ENCODE data around the gene ZNF107. TPM values are rescaled to one million over a fixed set of nuclear protein-coding genes. Genes with fewer than 3 reads are reported as not detected.

Gene ZNF107
- total and polyA plus RNA-seq, 2 of the 8 experiments (the other 6 are each of a cell fraction or from before 2014, with no cell fraction given), result 3.4 to 31.0 TPM

DNA sequence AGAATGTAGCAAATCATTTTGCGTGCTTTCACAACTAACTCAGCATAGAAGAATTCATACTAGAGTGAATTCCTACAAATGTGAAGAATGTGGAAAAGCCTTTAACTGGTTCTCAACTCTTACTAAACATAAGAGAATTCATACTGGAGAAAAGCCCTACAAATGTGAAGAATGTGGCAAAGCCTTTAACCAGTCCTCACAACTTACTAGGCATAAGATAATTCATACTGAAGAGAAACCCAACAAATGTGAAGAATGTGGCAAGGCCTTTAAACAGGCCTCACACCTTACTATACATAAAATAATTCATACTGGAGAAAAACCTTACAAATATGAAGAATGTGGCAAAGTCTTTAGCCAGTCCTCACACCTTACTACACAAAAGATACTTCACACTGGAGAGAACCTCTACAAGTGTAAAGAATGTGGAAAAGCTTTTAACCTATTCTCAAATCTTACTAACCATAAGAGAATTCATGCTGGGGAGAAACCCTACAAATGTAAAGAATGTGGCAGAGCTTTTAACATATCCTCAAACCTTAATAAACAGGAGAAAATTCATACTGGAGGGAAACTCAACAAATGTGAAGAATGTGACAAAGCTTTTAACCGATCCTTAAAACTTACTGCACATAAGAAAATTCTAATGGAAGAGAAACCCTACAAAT is 40.8 kb downstream of the ZNF107 start:
- Histone ChIP-seq H3K9me3 (ENCODE audit: insufficient read depth in 2 of 2, low read depth in 1 of 2, low read length in 1 of 2) (peaks cover 66% of the 10 kb centered on the region in 2 experiments), H3K27me3 (replicated peaks in 1 of 4; ENCODE audit: control insufficient read depth in 3 of 4, extremely low read depth in 1 of 4, insufficient read depth in 3 of 4, low read length in 3 of 4) (no peaks in the 10 kb centered on the region), H4K8ac (ENCODE audit: extremely low read depth, insufficient read depth, low read length) (no peak overlapping the region), H3K4me3 (ENCODE audit: extremely low read depth in 1 of 4, insufficient read depth in 2 of 4, low read depth in 3 of 4, low read length in 4 of 4) (peak overlapping the region in 1 of 4 experiments; percentile 38; a peak in 1 of 8 replicates), H4K91ac (replicated peaks; ENCODE audit: insufficient read length, low read length) (no peak overlapping the region), H3K14ac (ENCODE audit: insufficient read length) (no peak overlapping the region), H3K79me2 (ENCODE audit: control insufficient read depth in 1 of 2, insufficient read depth in 2 of 2, low read length in 2 of 2) (no peaks in the 10 kb centered on the region), H2BK120ac (replicated peaks; ENCODE audit: low read depth, low read length) (no peak overlapping the region), H4K20me1 (replicated peaks in 1 of 2; ENCODE audit: control insufficient read depth in 1 of 2, insufficient read depth in 2 of 2, low read length in 2 of 2) (no peaks in the 10 kb centered on the region), H3K56ac (replicated peaks; ENCODE audit: insufficient read length, low read depth, low read length) (no peak overlapping the region), H3K4ac (replicated peaks; ENCODE audit: insufficient read length, low read depth, low read length) (no peak overlapping the region), H3K36me3 (ENCODE audit: control insufficient read depth in 2 of 4, insufficient read depth in 4 of 4, low read length in 3 of 4) (peaks cover 0 to 34% (median 8%) of the 10 kb centered on the region in 4 experiments; a peak in 3 of 8 replicates), H3K23ac (ENCODE audit: insufficient read length) (no peak overlapping the region), H4K5ac (ENCODE audit: insufficient read length, low read depth, low read length) (no peak overlapping the region), H2BK12ac (ENCODE audit: low read depth, low read length) (no peak overlapping the region), H2BK15ac (ENCODE audit: low read length) (no peak overlapping the region), H3K79me1 (ENCODE audit: low read depth, low read length) (no peaks in the 10 kb centered on the region), H3K18ac (ENCODE audit: extremely low read depth, low read length) (no peak overlapping the region), H2BK20ac (ENCODE audit: low read length) (no peak overlapping the region), H3K9ac (replicated peaks in 1 of 4; ENCODE audit: extremely low read depth in 1 of 4, low read depth in 3 of 4, low read length in 3 of 4) (no peak overlapping the region), H3K4me2 (ENCODE audit: insufficient read depth in 1 of 2, low read depth in 2 of 2, low read length in 2 of 2) (no peak overlapping the region), H2AFZ (ENCODE audit: low read length) (no peak overlapping the region), H3K23me2 (ENCODE audit: low read depth, low read length) (no peaks in the 10 kb centered on the region), H3K4me1 (replicated peaks in 1 of 4; ENCODE audit: control insufficient read depth in 3 of 4, insufficient read depth in 4 of 4, low read length in 3 of 4) (no peaks in the 10 kb centered on the region), H3K27ac (ENCODE audit: low read depth, low read length) (no peak overlapping the region), H2BK5ac (ENCODE audit: low read depth, low read length) (no peak overlapping the region), H2AK5ac (ENCODE audit: low read depth, low read length) (no peak overlapping the region)
- ChIA-PET POLR2A (ENCODE audit: partially characterized antibody) (no interaction called here), CTCF (ENCODE audit: partially characterized antibody) (no interaction called here)
- 97% methylated on average over 2 of the region's 2 CpGs; no CpG with 5 or more reads in 1 of the 2 experiments for WGBS, 2 experiments (ENCODE audit: extremely low coverage in 1 of 2, insufficient coverage in 1 of 2, insufficient read length in 1 of 2, insufficient replicate concordance in 2 of 2, low coverage in 1 of 2, low lambda C conversion rate in 2 of 2, missing lambda C conversion rate in 1 of 2)
- peak; percentile 83 for TF ChIP-seq ZNF274 (IDR thresholded peaks at IDR 0.05; ENCODE audit: borderline replicate concordance, extremely low read depth, low read length)
- no peak for TF ChIP-seq CREB1 (IDR thresholded peaks at IDR 0.05)
- no peak for FAIRE-seq
- no peak for DNase-seq (ENCODE audit: low read depth in 1 of 2, low spot score in 2 of 2)
